Measurements from ENCODE around the gene PLXNB2. TPM values are rescaled to one million over a fixed set of nuclear protein-coding genes. Genes with fewer than 3 reads are reported as not detected.

The PLXNB2 gene
- polyA plus RNA-seq, 1 of the 3 experiments (the other 2 are of a cell fraction): 108 TPM

- Histone ChIP-seq H3K4me2 (no peak overlapping the region), H3K9me3 (no peaks in the 10 kb centered on the region), H3K9ac (no peak overlapping the region), H3K36me3 (replicated peaks in 1 of 2; ENCODE audit: control insufficient read depth in 1 of 2, insufficient read depth in 2 of 2, low read length in 1 of 2) (no peaks in the 10 kb centered on the region), H2AFZ (ENCODE audit: low read depth) (no peak overlapping the region), H3K27ac (ENCODE audit: low read depth in 2 of 2, low read length in 1 of 2) (no peak overlapping the region), H3F3A (replicated peaks; ENCODE audit: insufficient read depth) (peaks cover 6% of the 10 kb centered on the region), H3K4me1 (ENCODE audit: control insufficient read depth in 1 of 2, insufficient read depth in 2 of 2, low read depth in 1 of 2, low read length in 1 of 2) (peaks cover 4 to 8% of the 10 kb centered on the region in 2 experiments; a peak in 2 of 4 replicates), H3K79me2 (ENCODE audit: insufficient read depth) (no peaks in the 10 kb centered on the region), H3K9me2 (no peaks in the 10 kb centered on the region), H4K20me1 (ENCODE audit: insufficient read depth) (no peaks in the 10 kb centered on the region), H3K27me3 (ENCODE audit: insufficient read depth) (no peaks in the 10 kb centered on the region), H3K4me3 (ENCODE audit: low read depth in 2 of 2, low read length in 1 of 2) (no peak overlapping the region)
- ChIA-PET CTCF (interaction anchor here (1.4 to 2.7 kb wide), 2 partner anchors 10 to 29 kb away, joined by 4 to 11 read pairs; no protein-coding TSS in a partner anchor), POLR2A (no interaction called here)
- WGBS (ENCODE audit: low lambda C conversion rate): 75% methylated on average over 7 of the region's 7 CpGs
- TF ChIP-seq EZH2phosphoT487 (IDR thresholded peaks at IDR 0.05; ENCODE audit: borderline replicate concordance, low read depth): no peak
- no peak for TF ChIP-seq YY1 (IDR thresholded peaks at IDR 0.05; ENCODE audit: low read depth)
- TF ChIP-seq TAF1 (IDR thresholded peaks at IDR 0.05; ENCODE audit: borderline replicate concordance, low read depth, low read length): no peak
- TF ChIP-seq SIN3A (IDR thresholded peaks at IDR 0.05; ENCODE audit: borderline replicate concordance, low read depth, low read length): no peak
- no peak for DNase-seq
Observed at GRCh38 chr22:50313021-50313420, 5.6 kb upstream of the PLXNB2 start.

GRCh38 chr22:50312371-50312770 lies 4.9 kb upstream of the PLXNB2 start:
- Histone ChIP-seq H3K4me3 (ENCODE audit: low read depth in 2 of 2, low read length in 1 of 2) (no peak overlapping the region), H3K79me2 (ENCODE audit: insufficient read depth) (no peaks in the 10 kb centered on the region), H3F3A (replicated peaks; ENCODE audit: insufficient read depth) (peaks cover 7% of the 10 kb centered on the region), H3K27me3 (ENCODE audit: insufficient read depth) (no peaks in the 10 kb centered on the region), H3K36me3 (replicated peaks in 1 of 2; ENCODE audit: control insufficient read depth in 1 of 2, insufficient read depth in 2 of 2, low read length in 1 of 2) (no peaks in the 10 kb centered on the region), H3K9me2 (no peaks in the 10 kb centered on the region), H2AFZ (ENCODE audit: low read depth) (no peak overlapping the region), H3K4me2 (no peak overlapping the region), H3K27ac (ENCODE audit: low read depth in 2 of 2, low read length in 1 of 2) (no peak overlapping the region), H4K20me1 (ENCODE audit: insufficient read depth) (no peaks in the 10 kb centered on the region), H3K4me1 (ENCODE audit: control insufficient read depth in 1 of 2, insufficient read depth in 2 of 2, low read depth in 1 of 2, low read length in 1 of 2) (peaks cover 4 to 11% of the 10 kb centered on the region in 2 experiments; a peak in 2 of 4 replicates), H3K9me3 (no peaks in the 10 kb centered on the region), H3K9ac (no peak overlapping the region)
- no peak for TF ChIP-seq SIN3A (IDR thresholded peaks at IDR 0.05; ENCODE audit: borderline replicate concordance, low read depth, low read length)
- TF ChIP-seq MXI1 (IDR thresholded peaks at IDR 0.05; ENCODE audit: low read depth, low read length): no peak
- TF ChIP-seq FOXM1 (IDR thresholded peaks at IDR 0.05; ENCODE audit: low read depth): no peak
- TF ChIP-seq, protein P1, sequence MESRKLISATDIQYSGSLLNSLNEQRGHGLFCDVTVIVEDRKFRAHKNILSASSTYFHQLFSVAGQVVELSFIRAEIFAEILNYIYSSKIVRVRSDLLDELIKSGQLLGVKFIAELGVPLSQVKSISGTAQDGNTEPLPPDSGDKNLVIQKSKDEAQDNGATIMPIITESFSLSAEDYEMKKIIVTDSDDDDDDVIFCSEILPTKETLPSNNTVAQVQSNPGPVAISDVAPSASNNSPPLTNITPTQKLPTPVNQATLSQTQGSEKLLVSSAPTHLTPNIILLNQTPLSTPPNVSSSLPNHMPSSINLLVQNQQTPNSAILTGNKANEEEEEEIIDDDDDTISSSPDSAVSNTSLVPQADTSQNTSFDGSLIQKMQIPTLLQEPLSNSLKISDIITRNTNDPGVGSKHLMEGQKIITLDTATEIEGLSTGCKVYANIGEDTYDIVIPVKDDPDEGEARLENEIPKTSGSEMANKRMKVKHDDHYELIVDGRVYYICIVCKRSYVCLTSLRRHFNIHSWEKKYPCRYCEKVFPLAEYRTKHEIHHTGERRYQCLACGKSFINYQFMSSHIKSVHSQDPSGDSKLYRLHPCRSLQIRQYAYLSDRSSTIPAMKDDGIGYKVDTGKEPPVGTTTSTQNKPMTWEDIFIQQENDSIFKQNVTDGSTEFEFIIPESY (IDR thresholded peaks at IDR 0.05; ENCODE audit: borderline replicate concordance, low read depth): no peak
- no peak for TF ChIP-seq EP300 (IDR thresholded peaks at IDR 0.05; ENCODE audit: borderline replicate concordance in 1 of 2, low read depth in 1 of 2, low read length in 1 of 2)
- no peak for TF ChIP-seq USF1 (IDR thresholded peaks at IDR 0.05; ENCODE audit: borderline replicate concordance, low read depth)
- no peak for TF ChIP-seq FOSL2 (IDR thresholded peaks at IDR 0.05; ENCODE audit: borderline replicate concordance, low read depth)
- no peak for TF ChIP-seq NFIC (IDR thresholded peaks at IDR 0.05; ENCODE audit: borderline replicate concordance)
- TF ChIP-seq GATA2 (CRISPR knock-in tag; IDR thresholded peaks at IDR 0.05): no peak
- no peak for TF ChIP-seq RFX5 (IDR thresholded peaks at IDR 0.05; ENCODE audit: low read length)
- TF ChIP-seq RCOR1 (IDR thresholded peaks at IDR 0.05; ENCODE audit: low read length): no peak
- TF ChIP-seq POLR2AphosphoS5 (IDR thresholded peaks at IDR 0.05; ENCODE audit: low read depth, low read length): no peak
- no peak for TF ChIP-seq CHD2 (IDR thresholded peaks at IDR 0.05; ENCODE audit: low read length, partially characterized antibody)
- DNase-seq: no peak
- ChIA-PET CTCF (interaction anchor here (1.4 kb wide), 1 partner anchor 10 kb away, joined by 4 read pairs; no protein-coding TSS in a partner anchor), POLR2A (no interaction called here)
- 85% methylated on average over 7 of the region's 12 CpGs for WGBS (ENCODE audit: low lambda C conversion rate)

Measured in SK-N-SH (cell line).